GM12878 (cell line): ENCODE measurements around the gene LHFPL2.

Source experiments
- ATF7 ChIP-seq: fragments of 450-650 bp; IDR thresholded peaks from 2 replicates; pipeline ENCODE4 v1.6.1; 2016; ENCODE audit warnings: low read depth, mild to moderate bottlenecking
- CEBPB ChIP-seq, 2 experiments: fragments of 150-350 bp in 1 of 2; IDR thresholded peaks; 2 replicates each; pipeline ENCODE4 v1.6.1; 2012 to 2014; ENCODE audit warnings: low read depth in 2 of 2, low read length in 2 of 2, borderline replicate concordance in 1 of 2, inconsistent platforms in 1 of 2
- CREB1 ChIP-seq: IDR thresholded peaks from 2 replicates; pipeline ENCODE4 v1.6.1; 2012; ENCODE audit warnings: low read depth, mild to moderate bottlenecking, inconsistent platforms
- CTCF ChIP-seq, 3 experiments: IDR thresholded peaks in 2 of 3; conservative IDR thresholded peaks in 1 of 3; 2 replicates each; pipeline ENCODE4 v1.5.1; 2011; ENCODE audit warnings: low read depth in 3 of 3, low read length in 3 of 3, mild to moderate bottlenecking in 3 of 3, control low read depth in 2 of 3, moderate library complexity in 2 of 3, inconsistent platforms in 1 of 3, mixed read lengths in 1 of 3; ENCODE audit not compliant: control insufficient read depth in 2 of 3, insufficient read depth in 1 of 3; ENCODE audit errors: extremely low read depth in 1 of 3
- E2F8 ChIP-seq: fragments of 450-650 bp; IDR thresholded peaks from 2 replicates; pipeline ENCODE4 v1.6.1; 2018; ENCODE audit warnings: mild to moderate bottlenecking, low read depth, moderate library complexity; ENCODE audit not compliant: partially characterized antibody
- IKZF1 ChIP-seq: fragments of 450-650 bp; conservative IDR thresholded peaks from 2 replicates; pipeline ENCODE4 v1.6.1; 2017; ENCODE audit warnings: antibody characterized with exemption, mild to moderate bottlenecking
- JUND ChIP-seq: IDR thresholded peaks from 2 replicates; pipeline ENCODE4 v1.6.1; 2012; ENCODE audit warnings: low read depth, mild to moderate bottlenecking, low read length, improper control_type of control experiment, moderate library complexity
- MEF2A ChIP-seq: IDR thresholded peaks from 2 replicates; pipeline ENCODE4 v1.6.1; 2011; ENCODE audit warnings: low read depth, mild to moderate bottlenecking, low read length, moderate library complexity; ENCODE audit not compliant: insufficient read depth
- NFYA ChIP-seq: IDR thresholded peaks from 2 replicates; pipeline ENCODE4 v1.6.1; 2011; ENCODE audit warnings: low read depth, mild to moderate bottlenecking, low read length, improper control_type of control experiment, borderline replicate concordance
- NRF1 ChIP-seq: conservative IDR thresholded peaks from 2 replicates; pipeline ENCODE4 v1.6.1; 2011; ENCODE audit warnings: mild to moderate bottlenecking, low read depth, low read length, improper control_type of control experiment
- YBX1 ChIP-seq: fragments of 450-650 bp; IDR thresholded peaks from 2 replicates; pipeline ENCODE4 v1.6.1; 2016; ENCODE audit warnings: antibody characterized with exemption
- ZBTB33 ChIP-seq: fragments of 450-650 bp; IDR thresholded peaks from 2 replicates; pipeline ENCODE4 v1.6.1; 2017; ENCODE audit warnings: mild to moderate bottlenecking
- ZNF217 ChIP-seq: fragments of 450-650 bp; IDR thresholded peaks from 2 replicates; pipeline ENCODE4 v1.6.1; 2017; ENCODE audit warnings: antibody characterized with exemption, mild to moderate bottlenecking
- ZZZ3 ChIP-seq: IDR thresholded peaks from 2 replicates; pipeline ENCODE4 v1.6.1; 2011; ENCODE audit warnings: low read depth; ENCODE audit not compliant: control insufficient read depth, insufficient read length

GRCh38 chr5:78672154-78672553 lies 23.6 kb upstream of the LHFPL2 start:
- TF ChIP-seq ATF7 (no peak), ZBTB33 (no peak), MEF2A (no peak), CTCF (IDR thresholded peaks at IDR 0.05 in 2 of 3, conservative IDR thresholded peaks at IDR 0.05 in 1 of 3; ENCODE audit: control insufficient read depth in 2 of 3, extremely low read depth in 1 of 3, insufficient read depth in 1 of 3, low read depth in 3 of 3, low read length in 3 of 3) (no peak), CREB1 (no peak), E2F8 (no peak), IKZF1 (no peak), ZNF217 (no peak), YBX1 (no peak), CEBPB (IDR thresholded peaks at IDR 0.05; ENCODE audit: borderline replicate concordance in 1 of 2, low read depth in 2 of 2, low read length in 2 of 2) (no peak), NFYA (no peak), ZZZ3 (no peak), JUND (no peak), NRF1 (no peak)
